NAMALWA (cell line): ENCODE results near the gene ZNF322.

Experiments
- DNase-seq: peaks from one replicate; pipeline ENCODE4 v3.0.0-alpha.2; 2015; ENCODE audit warnings: low spot score

ZNF322 gene

DNA sequence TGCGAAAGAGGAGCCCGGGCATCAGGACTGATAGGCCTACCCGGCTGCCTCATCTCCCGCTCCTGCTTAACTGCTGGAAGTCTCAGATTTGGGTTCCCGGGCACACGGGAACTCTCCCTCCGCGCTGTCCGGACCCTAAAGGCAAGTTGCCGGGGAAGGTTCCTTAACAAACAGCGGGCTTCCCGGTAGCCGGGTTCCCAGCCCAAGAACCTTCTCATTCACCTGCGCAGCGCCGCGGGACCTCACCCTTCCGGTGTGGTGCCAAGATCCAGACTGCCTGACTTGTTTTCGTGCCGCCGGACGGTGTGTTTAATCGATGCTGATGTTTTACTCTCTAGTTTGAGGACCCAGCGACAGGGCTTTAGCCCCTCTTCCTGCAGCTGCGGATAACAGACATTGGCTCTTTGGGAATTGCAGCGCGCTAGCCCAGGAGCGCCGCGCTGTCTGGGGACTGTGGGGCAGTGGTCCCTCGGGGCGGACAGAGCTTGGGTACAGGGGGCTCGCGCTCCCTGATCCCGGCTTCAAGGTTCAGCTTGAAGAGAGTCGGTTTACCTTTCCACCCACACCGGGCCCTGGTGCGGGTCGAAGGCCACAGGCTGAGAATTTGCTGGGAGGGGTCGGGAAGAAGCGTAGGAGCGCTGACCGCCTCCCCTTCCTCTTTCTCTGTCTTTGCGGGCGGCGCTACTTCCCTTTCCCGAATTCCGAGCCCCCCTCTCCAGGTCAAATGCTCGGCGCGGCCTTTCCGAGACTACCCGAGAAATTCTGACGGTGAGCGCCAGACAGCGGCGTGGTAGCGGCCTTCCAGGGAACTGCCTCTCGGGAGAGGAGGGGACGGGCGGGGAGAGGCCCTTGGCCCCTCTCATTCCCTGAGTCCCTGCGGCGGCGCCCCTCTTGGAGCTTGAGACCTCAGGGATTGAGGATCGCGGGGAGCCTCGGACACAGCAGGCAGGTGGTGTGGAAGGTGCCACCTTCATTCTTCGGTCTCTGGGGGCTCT lies 45.6 kb downstream of the ZNF322 start:
- DNase-seq, result no peak

DNA sequence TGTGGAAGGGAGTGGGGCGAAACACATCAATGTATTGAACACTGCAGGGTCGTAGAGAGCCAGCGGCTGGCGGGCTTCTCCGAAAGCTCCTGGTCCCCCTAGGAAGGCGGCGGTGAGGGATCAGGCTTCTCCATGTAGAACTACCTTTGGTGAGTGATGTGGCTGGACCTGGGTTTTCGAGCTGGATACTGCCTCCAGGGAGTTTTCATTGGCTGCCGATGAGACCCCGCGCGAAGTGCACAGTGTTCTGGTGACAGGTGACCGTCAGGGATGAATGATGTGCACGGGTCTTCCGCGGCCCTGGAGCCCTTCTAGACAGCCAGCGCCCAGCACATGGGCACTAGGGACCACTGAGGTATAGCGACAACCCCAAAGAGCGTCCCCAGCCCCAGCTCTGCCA lies 46.3 kb downstream of the ZNF322 start:
- DNase-seq, result no peak

- no peak for DNase-seq
These were observed 47.9 kb downstream of the ZNF322 start for GRCh38 chr6:26611599-26611998.

DNA sequence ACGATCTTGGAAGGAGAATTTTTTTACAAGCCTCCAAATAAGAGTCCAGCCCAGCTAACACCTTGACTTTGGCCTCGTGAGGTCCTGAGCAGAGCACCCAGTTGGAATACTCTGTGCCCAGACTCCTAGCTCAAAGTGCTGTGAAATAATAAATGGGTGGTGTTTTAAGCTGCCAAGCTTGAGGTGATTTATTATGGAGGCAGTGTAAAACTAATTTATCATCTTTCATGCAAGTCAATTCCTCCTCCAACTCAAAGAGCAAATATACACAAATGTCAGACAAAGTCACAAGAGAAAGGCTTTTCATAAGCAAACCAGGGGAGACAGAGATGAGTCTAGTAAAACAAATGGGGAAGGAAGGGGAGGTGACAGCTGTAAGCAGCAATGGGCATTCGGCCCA lies 50.1 kb downstream of the ZNF322 start:
- DNase-seq, result no peak

GRCh38 chr6:26607434-26608230 lies 51.9 kb downstream of the ZNF322 start:
- DNase-seq, result peak; percentile 84

DNA sequence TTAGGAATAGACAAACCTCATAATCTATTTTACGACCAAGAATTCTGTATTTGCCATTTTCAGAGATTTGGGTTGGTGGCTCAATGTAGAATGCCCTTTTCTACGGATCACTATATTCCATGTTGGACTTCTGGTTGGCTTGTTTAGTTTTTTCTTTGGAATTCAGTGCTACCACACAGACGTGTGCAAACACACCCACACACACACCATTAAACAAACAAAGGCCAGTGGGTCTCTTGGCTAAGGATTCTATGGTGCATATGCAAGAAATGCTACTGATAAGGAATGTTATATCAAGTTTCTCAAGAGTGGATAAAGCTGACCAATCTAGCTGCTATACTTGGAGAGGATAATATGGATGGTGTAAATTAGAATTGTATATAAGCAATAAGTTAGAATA lies 54.7 kb downstream of the ZNF322 start:
- DNase-seq, result no peak

- no peak for DNase-seq
These were observed 55.5 kb downstream of the ZNF322 start for GRCh38 chr6:26604026-26604425.

GRCh38 chr6:26602262-26602661 lies 57.3 kb downstream of the ZNF322 start:
- DNase-seq, result no peak

DNA sequence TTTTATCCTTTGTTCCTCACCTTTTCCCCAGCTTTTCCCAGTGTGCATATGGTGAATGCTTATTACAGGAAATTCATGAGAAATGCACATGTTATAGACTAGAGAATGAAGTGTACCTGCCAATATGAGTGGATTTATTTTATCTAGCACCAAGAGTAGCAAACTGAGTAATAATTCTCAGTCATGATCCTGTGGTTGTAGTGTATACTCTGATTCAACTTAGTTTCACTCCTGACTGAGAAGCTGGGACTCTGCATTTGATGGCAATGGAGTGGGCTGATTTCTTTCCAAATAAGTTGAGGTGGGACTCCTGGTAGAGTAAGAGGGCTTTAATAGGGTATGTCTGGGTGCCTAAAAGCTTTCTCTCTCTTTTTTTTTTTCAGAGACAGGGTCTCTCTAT lies 58.8 kb downstream of the ZNF322 start:
- no peak for DNase-seq

DNA sequence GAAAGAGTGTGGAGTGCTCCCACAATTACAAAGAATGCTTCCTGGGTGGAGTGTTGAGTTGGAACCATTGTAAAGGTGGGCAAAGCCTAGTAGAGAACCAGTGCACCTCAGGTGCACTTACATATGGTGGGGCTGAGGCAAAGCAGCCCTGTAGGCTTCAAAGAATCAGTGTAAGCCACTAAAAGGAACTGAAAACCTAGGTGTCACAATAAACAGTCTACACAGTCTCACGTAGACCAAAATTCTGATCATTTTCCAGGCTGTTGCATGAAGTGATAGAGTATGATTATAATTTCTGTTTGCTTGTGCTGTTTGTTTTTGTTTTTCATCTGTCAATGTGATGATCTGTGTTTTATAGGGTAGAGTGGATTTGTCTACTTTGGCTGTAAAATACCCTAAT lies 60.0 kb downstream of the ZNF322 start:
- no peak for DNase-seq

- DNase-seq, result no peak
These were observed 60.4 kb downstream of the ZNF322 start for GRCh38 chr6:26599134-26599533.

DNA sequence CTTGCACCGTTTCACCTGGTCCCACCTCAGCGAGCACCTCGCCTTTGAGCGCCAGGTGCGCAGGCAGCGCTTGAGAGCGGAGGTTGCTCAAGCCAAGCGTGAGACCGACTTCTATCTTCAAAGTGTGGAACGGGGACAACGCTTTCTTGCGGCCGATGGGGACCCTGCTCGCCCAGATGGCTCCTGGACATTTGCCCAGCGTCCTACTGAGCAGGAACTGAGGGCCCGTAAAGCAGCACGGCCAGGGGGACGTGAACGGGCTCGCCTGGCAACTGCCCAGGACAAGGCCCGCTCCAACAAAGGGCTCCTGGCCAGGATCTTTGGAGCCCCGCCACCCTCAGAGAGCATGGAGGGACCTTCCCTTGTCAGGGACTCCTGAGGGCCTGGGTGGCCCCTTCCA lies 61.3 kb downstream of the ZNF322 start:
- DNase-seq, result no peak

DNA sequence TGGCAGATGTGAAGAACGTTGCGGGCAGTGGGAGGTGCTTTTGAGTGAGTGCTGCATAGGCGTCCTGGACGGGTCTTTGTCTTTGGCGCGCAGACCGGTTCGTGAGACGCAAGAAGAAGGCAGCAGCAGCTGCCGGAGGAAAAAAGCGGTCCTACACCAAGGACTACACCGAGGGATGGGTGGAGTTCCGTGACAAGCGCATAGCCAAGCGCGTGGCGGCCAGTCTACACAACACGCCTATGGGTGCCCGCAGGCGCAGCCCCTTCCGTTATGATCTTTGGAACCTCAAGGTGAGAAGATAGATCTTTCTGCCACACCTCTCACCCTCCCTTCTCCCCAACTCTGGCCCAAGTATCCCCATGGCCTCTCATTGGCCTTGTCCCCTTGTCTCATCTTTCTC lies 61.7 kb downstream of the ZNF322 start:
- DNase-seq, result no peak

GRCh38 chr6:26597389-26597766 lies 62.2 kb downstream of the ZNF322 start:
- no peak for DNase-seq

- DNase-seq, result peak; percentile 98
These were observed 62.8 kb downstream of the ZNF322 start, which contains the start of gene ABT1 for GRCh38 chr6:26596579-26597388. TSS of gene ABT1 (plus strand) at chr6:26596953. CDS start at chr6:26596983, 30 bp downstream.

- peak; percentile 92 for DNase-seq
These were observed 63.8 kb downstream of the ZNF322 start for GRCh38 chr6:26595669-26596269.

GRCh38 chr6:26594730-26595632 lies 64.6 kb downstream of the ZNF322 start:
- DNase-seq, result no peak

DNA sequence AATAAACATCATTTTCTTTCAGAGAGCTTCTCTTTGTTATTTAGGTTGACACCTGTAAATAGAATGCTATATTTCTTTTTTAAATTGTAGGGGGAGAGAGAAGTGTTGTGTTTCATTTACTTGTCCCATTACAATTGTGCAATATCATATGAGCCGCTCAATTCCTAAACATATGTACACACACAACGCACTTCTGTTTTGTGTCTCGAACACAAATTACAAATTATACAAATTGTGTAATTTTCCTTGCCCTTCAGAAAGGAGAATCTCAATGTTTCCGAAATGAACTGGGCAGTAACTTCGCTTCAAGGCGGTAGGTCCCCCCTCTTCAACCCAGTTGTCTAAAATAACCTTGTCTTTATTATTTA lies 65.4 kb downstream of the ZNF322 start:
- DNase-seq, result no peak

DNA sequence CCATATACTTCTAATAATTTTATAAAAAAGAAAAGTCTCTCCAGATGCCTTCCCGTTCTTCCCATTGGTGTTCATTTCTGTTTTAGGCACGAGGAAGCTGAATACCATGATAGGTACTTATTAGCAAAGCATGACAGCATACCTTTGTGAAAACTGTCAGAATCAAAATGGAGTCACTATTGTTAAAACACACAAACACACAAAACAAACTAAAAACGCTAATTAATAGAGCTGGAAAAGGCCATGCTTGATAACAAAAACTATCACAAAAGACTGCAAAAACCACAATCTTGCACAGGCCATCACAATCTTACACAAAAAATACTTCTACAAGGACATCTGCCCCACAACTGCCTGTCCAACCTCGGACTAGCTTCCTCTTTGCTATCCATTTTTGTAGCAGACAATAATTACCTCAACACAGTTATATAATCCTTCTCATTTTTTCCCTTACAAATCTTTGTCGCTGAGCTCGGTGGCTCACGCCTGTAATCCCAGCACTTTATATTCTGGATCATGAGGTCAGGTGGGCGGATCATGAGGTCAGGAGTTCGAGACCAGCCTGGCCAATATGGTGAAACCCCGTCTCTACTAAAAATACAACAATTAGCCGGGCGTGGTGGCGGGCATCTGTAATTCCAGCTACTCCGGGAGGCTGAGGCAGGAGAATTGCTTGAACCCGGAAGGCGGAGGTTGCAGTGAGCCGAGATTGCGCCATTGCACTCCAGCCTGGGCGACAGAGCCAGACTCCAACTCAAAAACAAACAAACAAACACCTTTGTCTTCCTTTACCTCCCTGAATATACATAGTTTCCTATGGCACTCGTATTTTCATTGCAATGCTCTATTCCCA lies 66.0 kb downstream of the ZNF322 start:
- DNase-seq, result no peak

DNA sequence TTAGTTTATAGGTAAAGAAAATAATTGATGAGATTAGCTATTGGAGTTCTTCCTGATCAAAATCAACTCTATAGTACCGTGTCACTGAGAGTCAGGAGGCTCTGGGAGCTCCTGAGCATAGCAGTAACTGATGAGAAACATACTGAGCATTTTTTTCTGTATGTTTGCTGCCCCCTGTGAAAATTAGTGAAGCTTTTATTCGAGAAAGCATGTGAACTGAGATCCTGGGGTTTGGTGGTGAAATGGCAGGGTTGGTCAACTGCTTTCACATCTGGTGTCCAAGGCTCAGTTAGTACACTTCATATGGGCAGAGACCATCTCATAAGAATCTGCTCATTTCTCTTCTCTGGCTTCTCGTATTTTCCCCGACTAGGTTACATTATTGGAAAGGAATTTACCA lies 66.9 kb downstream of the ZNF322 start:
- DNase-seq, result peak; percentile 57
